DMS 273 (cell line): Measurements from ENCODE around the gene TPSAB1.
A peak's percentile ranks its signal among the peaks of the same experiment; 100 is the strongest.
"Not testable (repeated sequence)": the region's sequence is repeated elsewhere in the genome, so short reads cannot be mapped to it uniquely, and the experiment has no call there.

ENCODE experiments used
- DNase-seq: peaks from one replicate; lab custom pipeline; 2025; ENCODE audit not compliant: unreplicated experiment; lab: John Stamatoyannopoulos, UW

TPSAB1 gene

GRCh38 chr16:1264345-1265089 is 24.0 kb downstream of the TPSAB1 start:
- DNase-seq, result no peak

GRCh38 chr16:1265090-1265630 is 24.7 kb downstream of the TPSAB1 start:
- no peak for DNase-seq

- no peak for DNase-seq
Observed at GRCh38 chr16:1265826-1266225, 25.3 kb downstream of the TPSAB1 start.

GRCh38 chr16:1269418-1269817 is 28.9 kb downstream of the TPSAB1 start:
- not testable (repeated sequence) for DNase-seq

- no peak for DNase-seq
Observed at GRCh38 chr16:1271380-1271723, 30.8 kb downstream of the TPSAB1 start.

GRCh38 chr16:1271724-1272413 is 31.4 kb downstream of the TPSAB1 start:
- DNase-seq, result peak; percentile 91

GRCh38 chr16:1272453-1273198 is 32.1 kb downstream of the TPSAB1 start:
- DNase-seq, result peak; percentile 63

- no peak for DNase-seq
Observed at GRCh38 chr16:1273816-1274215, 33.3 kb downstream of the TPSAB1 start.

DNA sequence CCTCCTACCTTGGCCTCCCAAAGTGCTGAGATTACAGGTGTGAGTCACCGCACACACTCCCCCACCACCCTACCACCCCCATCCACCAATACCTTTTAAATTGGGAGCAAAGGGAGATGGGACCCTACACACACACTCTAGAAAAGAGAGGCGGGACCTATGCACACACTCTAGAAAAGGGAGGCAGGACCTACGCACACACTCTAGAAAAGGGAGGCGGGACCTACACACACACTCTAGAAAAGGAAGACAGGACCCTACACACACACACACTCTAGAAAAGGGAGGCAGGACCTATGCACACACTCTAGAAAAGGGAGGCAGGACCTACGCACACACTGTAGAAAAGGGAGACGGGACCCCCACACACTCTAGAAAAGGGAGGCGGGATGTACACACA is 34.3 kb downstream of the TPSAB1 start:
- DNase-seq, result no peak

- no peak for DNase-seq
Observed at GRCh38 chr16:1275791-1276579, 35.5 kb downstream of the TPSAB1 start.

DNA sequence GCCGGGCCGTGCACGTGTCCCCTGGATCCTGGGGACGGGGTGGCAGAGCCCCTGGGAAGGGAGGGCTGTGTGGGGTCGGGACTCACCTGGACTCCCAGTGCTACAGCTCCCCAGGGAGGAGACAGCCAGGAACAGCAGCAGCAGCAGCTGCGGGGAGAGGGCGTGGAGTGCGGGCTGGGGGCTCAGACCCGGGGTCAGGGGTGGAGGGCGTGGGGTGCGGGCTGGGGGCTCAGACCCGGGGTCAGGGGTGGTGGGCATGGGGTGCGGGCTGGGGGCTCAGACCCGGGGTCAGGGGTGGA is 36.0 kb downstream of the TPSAB1 start:
- DNase-seq, result no peak

DNA sequence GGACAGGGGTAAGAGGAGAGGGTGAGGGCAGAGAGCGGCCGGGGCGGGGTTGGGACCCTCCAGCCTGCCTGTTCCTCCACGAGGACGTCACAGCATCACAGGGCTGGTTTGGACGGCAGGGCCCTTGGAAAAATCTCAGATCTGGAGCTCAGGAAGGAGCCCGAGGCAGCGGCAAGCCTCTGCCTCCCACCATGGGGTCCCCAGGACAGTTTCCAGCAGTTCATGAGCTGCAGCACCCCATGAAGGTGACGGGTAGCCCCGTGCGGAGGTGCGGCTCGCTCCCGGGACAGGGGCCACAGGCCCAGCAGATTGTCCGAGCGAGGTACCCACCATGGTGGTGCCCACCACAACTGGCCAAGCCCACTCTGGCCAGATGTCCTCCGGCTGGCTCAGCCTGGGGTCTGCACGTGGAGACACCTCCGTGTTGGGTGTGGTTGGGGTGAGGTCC is 36.7 kb downstream of the TPSAB1 start:
- DNase-seq, result no peak

DNA sequence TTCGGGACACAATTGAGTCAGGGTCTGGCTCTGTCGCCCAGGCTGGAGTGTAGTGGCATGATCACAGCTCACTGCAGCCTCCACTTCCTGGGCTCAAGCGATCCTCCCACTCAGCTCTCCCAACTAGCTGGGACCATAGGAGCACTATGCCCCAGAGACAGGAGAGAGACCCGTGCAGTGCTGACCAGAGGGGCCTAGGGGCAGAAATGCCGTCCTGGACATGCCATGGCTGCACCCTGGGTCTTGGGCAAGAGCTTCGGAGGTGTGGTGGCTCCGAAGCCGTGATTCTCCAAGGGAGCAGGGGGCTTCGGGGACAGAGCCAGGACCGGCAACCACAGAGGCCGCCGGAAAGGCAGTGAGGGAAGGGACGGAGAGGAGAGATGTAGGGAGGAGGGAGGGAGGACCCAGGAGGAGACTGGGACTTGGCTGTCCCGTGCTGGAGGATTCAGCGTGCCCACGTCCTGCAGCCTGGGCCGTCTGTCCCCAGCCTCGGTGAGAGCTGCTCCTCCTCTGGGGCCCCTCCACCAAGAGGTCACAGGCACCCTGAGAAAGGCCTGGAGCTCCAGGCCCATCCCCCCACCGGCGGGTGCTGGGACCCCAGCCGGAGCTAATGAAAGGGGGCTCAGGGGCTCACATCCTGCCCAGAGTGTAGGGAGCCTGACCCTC is 37.2 kb downstream of the TPSAB1 start:
- DNase-seq, result no peak

GRCh38 chr16:1278477-1278876 is 38.0 kb downstream of the TPSAB1 start:
- DNase-seq, result peak; percentile 54

GRCh38 chr16:1279081-1279944 is 38.8 kb downstream of the TPSAB1 start:
- DNase-seq, result no peak

- DNase-seq, result no peak
Observed at GRCh38 chr16:1279945-1280589, 39.6 kb downstream of the TPSAB1 start.

GRCh38 chr16:1280783-1281182 is 40.3 kb downstream of the TPSAB1 start:
- peak; percentile 45 for DNase-seq

DNA sequence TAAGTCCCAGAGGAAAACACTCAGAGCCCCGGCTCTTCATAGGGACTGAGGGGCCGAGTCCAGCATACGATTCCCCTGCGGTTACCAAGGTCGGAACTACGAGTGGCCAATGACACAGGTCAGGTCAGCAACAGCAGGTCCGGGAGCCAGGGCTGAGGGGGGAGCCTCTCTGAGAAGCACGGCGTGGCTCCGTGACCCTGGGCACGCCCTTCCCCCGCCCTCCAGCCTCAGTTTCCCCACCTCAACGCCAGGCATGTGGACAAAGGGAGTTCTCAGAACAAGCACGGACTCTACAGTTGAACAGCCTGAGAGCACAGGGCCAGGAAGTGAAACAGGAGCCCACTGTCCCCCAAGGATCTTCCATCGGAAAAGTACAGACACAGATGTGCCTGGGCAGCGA is 41.0 kb downstream of the TPSAB1 start:
- DNase-seq, result no peak

GRCh38 chr16:1282324-1282973 is 41.9 kb downstream of the TPSAB1 start:
- no peak for DNase-seq
